ENCODE results near the gene SORL1.

SORL1 gene

DNA sequence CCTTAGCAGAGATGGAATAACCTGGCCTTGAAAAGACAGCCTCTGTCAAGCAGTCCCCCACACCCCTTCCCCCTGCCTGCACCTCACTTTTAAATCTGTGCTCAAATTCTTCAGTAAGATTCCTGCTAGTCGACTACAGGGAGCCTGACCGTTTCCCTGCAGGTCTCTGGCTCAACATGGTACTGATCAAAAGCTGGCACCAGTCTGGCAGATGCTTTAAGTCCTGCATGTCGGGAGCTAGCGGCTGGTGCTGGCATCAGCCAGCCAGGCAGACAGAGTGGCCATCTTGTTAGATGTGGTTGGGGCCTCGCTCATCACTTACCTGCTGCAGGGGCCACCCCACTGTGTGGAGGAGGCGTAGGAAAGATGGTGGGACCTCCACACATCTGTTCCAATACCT is 205.0 kb downstream of the SORL1 start:
- DNase-seq (ENCODE audit: low spot score), result no peak
- TF ChIP-seq, protein P1, sequence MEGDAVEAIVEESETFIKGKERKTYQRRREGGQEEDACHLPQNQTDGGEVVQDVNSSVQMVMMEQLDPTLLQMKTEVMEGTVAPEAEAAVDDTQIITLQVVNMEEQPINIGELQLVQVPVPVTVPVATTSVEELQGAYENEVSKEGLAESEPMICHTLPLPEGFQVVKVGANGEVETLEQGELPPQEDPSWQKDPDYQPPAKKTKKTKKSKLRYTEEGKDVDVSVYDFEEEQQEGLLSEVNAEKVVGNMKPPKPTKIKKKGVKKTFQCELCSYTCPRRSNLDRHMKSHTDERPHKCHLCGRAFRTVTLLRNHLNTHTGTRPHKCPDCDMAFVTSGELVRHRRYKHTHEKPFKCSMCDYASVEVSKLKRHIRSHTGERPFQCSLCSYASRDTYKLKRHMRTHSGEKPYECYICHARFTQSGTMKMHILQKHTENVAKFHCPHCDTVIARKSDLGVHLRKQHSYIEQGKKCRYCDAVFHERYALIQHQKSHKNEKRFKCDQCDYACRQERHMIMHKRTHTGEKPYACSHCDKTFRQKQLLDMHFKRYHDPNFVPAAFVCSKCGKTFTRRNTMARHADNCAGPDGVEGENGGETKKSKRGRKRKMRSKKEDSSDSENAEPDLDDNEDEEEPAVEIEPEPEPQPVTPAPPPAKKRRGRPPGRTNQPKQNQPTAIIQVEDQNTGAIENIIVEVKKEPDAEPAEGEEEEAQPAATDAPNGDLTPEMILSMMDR (IDR thresholded peaks at IDR 0.05; ENCODE audit: extremely low read depth, missing control alignments), result no peak

DNA sequence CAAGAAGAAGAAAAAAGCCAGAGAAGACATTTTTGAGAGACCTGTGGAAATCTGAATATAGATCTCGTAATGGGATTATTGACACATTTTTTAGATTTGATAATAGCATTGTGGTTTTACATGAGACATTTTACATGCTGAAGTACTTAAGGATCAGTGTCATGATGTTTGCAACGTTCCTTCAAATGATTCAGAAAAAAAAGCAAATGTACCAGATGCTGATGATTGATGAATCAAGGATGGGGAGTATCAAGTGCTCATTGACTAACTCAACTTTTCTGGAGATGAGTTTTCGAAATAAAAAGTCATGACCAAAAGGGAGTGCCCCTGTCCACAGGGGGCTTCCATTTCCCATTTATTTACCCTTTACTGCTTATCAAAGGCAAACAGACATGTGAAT is 207.7 kb downstream of the SORL1 start:
- no peak for DNase-seq (ENCODE audit: low spot score)
- TF ChIP-seq, protein P1 (IDR thresholded peaks at IDR 0.05; ENCODE audit: extremely low read depth, missing control alignments), result no peak

- no peak for DNase-seq (ENCODE audit: low spot score)
- TF ChIP-seq, protein P1 (IDR thresholded peaks at IDR 0.05; ENCODE audit: extremely low read depth, missing control alignments), result no peak
Observed at GRCh38 chr11:121661880-121662486, 209.9 kb downstream of the SORL1 start.

GRCh38 chr11:121664144-121664543 is 212.0 kb downstream of the SORL1 start:
- TF ChIP-seq, protein P1 (IDR thresholded peaks at IDR 0.05; ENCODE audit: extremely low read depth, missing control alignments), result no peak
- no peak for DNase-seq (ENCODE audit: low spot score)

DNA sequence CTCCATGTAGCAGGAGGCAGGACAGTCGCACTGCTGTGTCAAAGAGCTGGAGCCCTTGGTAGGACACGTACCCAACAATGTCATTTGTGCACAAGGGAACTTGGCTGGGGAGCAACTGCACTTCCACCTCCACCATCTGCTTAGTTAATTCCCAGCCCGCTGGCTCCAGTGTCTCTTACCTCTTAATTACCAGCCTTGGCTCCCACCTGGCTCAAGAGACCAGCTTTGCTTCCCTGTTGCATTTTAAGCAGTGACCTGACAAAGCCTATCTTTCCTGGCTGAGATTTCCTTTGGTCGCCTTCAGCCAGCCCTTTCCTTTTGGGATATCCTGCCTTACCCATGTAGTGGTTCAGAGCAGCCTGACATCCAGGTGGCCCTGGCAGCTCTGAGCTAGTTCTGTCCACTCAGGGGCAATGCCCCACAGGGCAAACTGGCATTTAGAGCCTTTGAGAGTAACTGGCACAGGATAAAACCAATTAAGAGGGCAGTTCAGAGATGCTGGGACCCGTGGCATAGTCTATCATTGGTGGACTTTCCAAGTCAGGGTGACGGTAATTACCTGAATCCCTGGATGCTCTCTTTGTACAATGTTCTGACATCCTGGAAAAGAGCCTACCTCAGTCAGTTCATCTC is 213.2 kb downstream of the SORL1 start:
- TF ChIP-seq, protein P1 (IDR thresholded peaks at IDR 0.05; ENCODE audit: extremely low read depth, missing control alignments), result no peak
- no peak for DNase-seq (ENCODE audit: low spot score)

GRCh38 chr11:121667836-121668235 is 215.7 kb downstream of the SORL1 start:
- no peak for DNase-seq (ENCODE audit: low spot score)
- TF ChIP-seq, protein P1 (IDR thresholded peaks at IDR 0.05; ENCODE audit: extremely low read depth, missing control alignments), result no peak

DNA sequence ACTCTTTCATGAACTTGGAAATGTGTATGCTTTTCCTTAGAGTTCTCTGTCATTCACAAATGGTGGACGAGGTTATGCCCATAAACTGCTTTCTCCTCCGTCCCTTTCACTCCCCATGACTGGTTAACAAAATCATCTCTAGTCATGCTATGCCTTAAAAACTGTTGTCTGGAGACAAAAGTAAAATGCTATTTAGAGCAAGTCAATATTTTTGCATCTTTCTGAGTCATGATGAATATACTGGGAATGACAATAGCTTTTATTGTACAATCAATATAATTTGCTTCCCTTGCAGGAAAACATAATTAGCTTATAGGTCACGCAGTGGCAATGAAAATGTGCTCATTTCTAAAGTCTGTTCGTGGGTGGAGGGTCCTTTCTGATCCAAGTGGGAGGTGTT is 217.3 kb downstream of the SORL1 start:
- TF ChIP-seq, protein P1 (IDR thresholded peaks at IDR 0.05; ENCODE audit: extremely low read depth, missing control alignments), result no peak
- no peak for DNase-seq (ENCODE audit: low spot score)

All from GM20000 (cell line).